ENCODE results near the gene PAGE4.

DNA sequence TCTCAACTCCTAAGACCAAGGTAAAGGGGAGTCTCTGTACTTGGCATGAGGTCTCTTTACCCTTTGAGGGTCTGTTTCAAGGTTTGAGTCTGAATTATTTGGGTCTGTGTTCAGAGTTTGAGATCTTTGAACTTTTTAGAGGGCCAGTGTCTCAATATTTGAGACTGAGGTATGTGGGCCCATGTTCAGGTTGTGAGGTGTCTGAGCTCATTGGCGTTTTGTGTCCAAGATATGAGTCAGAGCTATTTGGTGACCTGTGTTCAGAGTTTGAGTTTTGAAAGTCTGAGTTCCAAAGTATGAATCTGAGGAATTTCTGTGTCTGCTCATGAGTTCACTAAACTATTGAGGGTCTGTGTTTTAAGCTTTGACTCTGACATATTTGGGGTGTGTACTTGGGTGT is 36.7 kb upstream of the PAGE4 start:
- TF ChIP-seq, protein P1, sequence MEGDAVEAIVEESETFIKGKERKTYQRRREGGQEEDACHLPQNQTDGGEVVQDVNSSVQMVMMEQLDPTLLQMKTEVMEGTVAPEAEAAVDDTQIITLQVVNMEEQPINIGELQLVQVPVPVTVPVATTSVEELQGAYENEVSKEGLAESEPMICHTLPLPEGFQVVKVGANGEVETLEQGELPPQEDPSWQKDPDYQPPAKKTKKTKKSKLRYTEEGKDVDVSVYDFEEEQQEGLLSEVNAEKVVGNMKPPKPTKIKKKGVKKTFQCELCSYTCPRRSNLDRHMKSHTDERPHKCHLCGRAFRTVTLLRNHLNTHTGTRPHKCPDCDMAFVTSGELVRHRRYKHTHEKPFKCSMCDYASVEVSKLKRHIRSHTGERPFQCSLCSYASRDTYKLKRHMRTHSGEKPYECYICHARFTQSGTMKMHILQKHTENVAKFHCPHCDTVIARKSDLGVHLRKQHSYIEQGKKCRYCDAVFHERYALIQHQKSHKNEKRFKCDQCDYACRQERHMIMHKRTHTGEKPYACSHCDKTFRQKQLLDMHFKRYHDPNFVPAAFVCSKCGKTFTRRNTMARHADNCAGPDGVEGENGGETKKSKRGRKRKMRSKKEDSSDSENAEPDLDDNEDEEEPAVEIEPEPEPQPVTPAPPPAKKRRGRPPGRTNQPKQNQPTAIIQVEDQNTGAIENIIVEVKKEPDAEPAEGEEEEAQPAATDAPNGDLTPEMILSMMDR (IDR thresholded peaks at IDR 0.05; ENCODE audit: low read length), result no peak
- no peak for TF ChIP-seq EZH2 (IDR thresholded peaks at IDR 0.05; ENCODE audit: borderline replicate concordance, low read length)

All from OCI-LY1 (cell line).